Epithelial cell of prostate (primary cell): ENCODE measurements around the gene KDM4F.
"Not testable (repeated sequence)": the region's sequence is repeated elsewhere in the genome, so short reads cannot be mapped to it uniquely, and the experiment has no call there.

Experiments
- DNase-seq: peaks from one replicate; pipeline ENCODE4 v3.0.0-alpha.2; 2011; ENCODE audit warnings: low read depth, low spot score
- H3K27ac ChIP-seq: fragments of 450-650 bp; 2 replicates; pipeline ENCODE4 v1.5.1; 2017; ENCODE audit warnings: mild to moderate bottlenecking

Gene KDM4F

GRCh38 chr11:95049122-95049521 lies at the start of gene KDM4F:
KDM4F (plus strand) TSS chr11:95049422.
- not testable (repeated sequence) for DNase-seq, H3K27ac ChIP-seq

- DNase-seq: no peak
- H3K27ac ChIP-seq: no peak overlapping the region
These were observed 45.5 kb upstream of the KDM4F start for GRCh38 chr11:95003716-95004115.

GRCh38 chr11:95005642-95006041 lies 43.6 kb upstream of the KDM4F start:
- DNase-seq: no peak
- H3K27ac ChIP-seq: no peak overlapping the region

GRCh38 chr11:95011376-95011775 lies 37.8 kb upstream of the KDM4F start:
- H3K27ac ChIP-seq: no peak overlapping the region
- DNase-seq: no peak

- H3K27ac ChIP-seq: no peak overlapping the region
- no peak for DNase-seq
These were observed 34.9 kb upstream of the KDM4F start for GRCh38 chr11:95014184-95014821.

- no peak for DNase-seq
- H3K27ac ChIP-seq: peak overlapping the region; percentile 15
These were observed 33.1 kb upstream of the KDM4F start for GRCh38 chr11:95016139-95016538.

- DNase-seq, H3K27ac ChIP-seq: not testable (repeated sequence)
These were observed 27.8 kb upstream of the KDM4F start for GRCh38 chr11:95021468-95021867.

GRCh38 chr11:95024958-95025357 lies 24.3 kb upstream of the KDM4F start, which contains the start of gene KDM4E:
KDM4E (plus strand) TSS chr11:95025258; CDS start chr11:95025558, 300 bp downstream.
- DNase-seq: no peak
- H3K27ac ChIP-seq: no peak within 1 kb of the TSS

GRCh38 chr11:95025594-95025993 lies 23.6 kb upstream of the KDM4F start:
- not testable (repeated sequence) for DNase-seq, H3K27ac ChIP-seq

- no peak overlapping the region for H3K27ac ChIP-seq
- DNase-seq: no peak
These were observed 20.9 kb upstream of the KDM4F start for GRCh38 chr11:95028357-95028756.

GRCh38 chr11:95033051-95033450 lies 16.2 kb upstream of the KDM4F start:
- no peak overlapping the region for H3K27ac ChIP-seq
- no peak for DNase-seq

GRCh38 chr11:95035316-95035715 lies 13.9 kb upstream of the KDM4F start:
- DNase-seq: peak; percentile 54
- H3K27ac ChIP-seq: no peak overlapping the region

- not testable (repeated sequence) for DNase-seq, H3K27ac ChIP-seq
These were observed 11.7 kb upstream of the KDM4F start for GRCh38 chr11:95037356-95038035.

GRCh38 chr11:95042239-95042638 lies 7.0 kb upstream of the KDM4F start:
- no peak for DNase-seq

GRCh38 chr11:95042906-95043305 lies 6.3 kb upstream of the KDM4F start:
- no peak for DNase-seq
- H3K27ac ChIP-seq: no peak overlapping the region

More at GRCh38 chr11:95042239-95042638, 7.0 kb upstream of the KDM4F start:
- no peak overlapping the region for H3K27ac ChIP-seq

- no peak overlapping the region for H3K27ac ChIP-seq
- no peak for DNase-seq
These were observed 5.2 kb upstream of the KDM4F start for GRCh38 chr11:95044010-95044409.

- DNase-seq: no peak
- H3K27ac ChIP-seq: no peak overlapping the region
These were observed 3.4 kb upstream of the KDM4F start for GRCh38 chr11:95045812-95046211.

- no peak overlapping the region for H3K27ac ChIP-seq
- no peak for DNase-seq
These were observed 1.5 kb downstream of the KDM4F start for GRCh38 chr11:95050595-95051202.

GRCh38 chr11:95054356-95054755 lies 5.1 kb downstream of the KDM4F start:
- H3K27ac ChIP-seq: no peak overlapping the region
- no peak for DNase-seq

GRCh38 chr11:95055283-95055897 lies 6.2 kb downstream of the KDM4F start:
- DNase-seq: no peak
- no peak overlapping the region for H3K27ac ChIP-seq

- DNase-seq: no peak
- H3K27ac ChIP-seq: no peak overlapping the region
These were observed 8.7 kb downstream of the KDM4F start for GRCh38 chr11:95057959-95058358.
